BE2C (cell line): ENCODE data around the gene CXCL8.

ENCODE experiments used
- DNase-seq: peaks from one replicate; pipeline ENCODE4 v3.0.0-alpha.2; 2020
- H3K27me3 ChIP-seq: fragments of 250-450 bp; sonication (Bioruptor Pico); 2 replicates; pipeline ENCODE4 v1.5.1; 2020; ENCODE audit warnings: mild to moderate bottlenecking
- H3K36me3 ChIP-seq: fragments of 250-450 bp; sonication (Bioruptor Pico); 2 replicates; pipeline ENCODE4 v1.5.1; 2020; ENCODE audit warnings: mild to moderate bottlenecking
- H3K4me1 ChIP-seq: fragments of 250-450 bp; sonication (Bioruptor Pico); 2 replicates; pipeline ENCODE4 v1.5.1; 2020
- H3K4me3 ChIP-seq: 2 replicates; pipeline ENCODE4 v1.5.1; 2011; ENCODE audit warnings: low read depth, low read length
- H3K9me3 ChIP-seq: fragments of 250-450 bp; sonication (Bioruptor Pico); 2 replicates; pipeline ENCODE4 v1.5.1; 2020
- CTCF ChIP-seq: IDR thresholded peaks from 2 replicates; pipeline ENCODE4 v1.5.1; 2012; ENCODE audit warnings: mild to moderate bottlenecking, low read depth, low read length

Gene CXCL8

GRCh38 chr4:73780243-73780642 is 39.9 kb downstream of the CXCL8 start:
- H3K27me3 ChIP-seq: no peaks in the 10 kb centered on the region
- H3K36me3 ChIP-seq: no peaks in the 10 kb centered on the region
- no peaks in the 10 kb centered on the region for H3K4me1 ChIP-seq
- DNase-seq: no peak
- no peak for TF ChIP-seq CTCF
- no peaks in the 10 kb centered on the region for H3K9me3 ChIP-seq
- H3K4me3 ChIP-seq: no peak overlapping the region

- Histone ChIP-seq H3K4me1 (no peaks in the 10 kb centered on the region), H3K27me3 (no peaks in the 10 kb centered on the region), H3K4me3 (no peak overlapping the region), H3K36me3 (no peaks in the 10 kb centered on the region), H3K9me3 (no peaks in the 10 kb centered on the region)
- DNase-seq: no peak
- TF ChIP-seq CTCF: no peak
Observed at GRCh38 chr4:73780834-73781233, 40.5 kb downstream of the CXCL8 start.

GRCh38 chr4:73788411-73788810 is 48.0 kb downstream of the CXCL8 start:
- Histone ChIP-seq H3K4me1 (no peaks in the 10 kb centered on the region), H3K36me3 (no peaks in the 10 kb centered on the region), H3K9me3 (no peaks in the 10 kb centered on the region), H3K4me3 (no peak overlapping the region), H3K27me3 (no peaks in the 10 kb centered on the region)
- no peak for TF ChIP-seq CTCF
- DNase-seq: no peak
